Adrenal gland (tissue), 12 donors: Measurements from ENCODE around the gene GRIK5. TPM values are rescaled to one million over a fixed set of nuclear protein-coding genes. Genes with fewer than 3 reads are reported as not detected.

Experiments
- DNase-seq, 7 donors: peaks; one replicate each; pipeline ENCODE4 v3.0.0-alpha.2; 2019 to 2020
- H3K27ac ChIP-seq, 5 donors: fragments of 200-600 bp; sonication (generic) in 4 of 5; 1 replicate in 3 of 5; 2 replicates in 2 of 5; pipeline versions ENCODE4 v1.5.1 to v1.8.0; 2016 to 2020; ENCODE audit warnings: mild to moderate bottlenecking in 1 of 5
- H3K27me3 ChIP-seq: fragments of 200-600 bp; 2 replicates; pipeline ENCODE4 v1.8.0; 2021
- H3K36me3 ChIP-seq, 2 donors: fragments of 200-600 bp; replicated peaks in 1 of 2; 1 replicate in 1 of 2; 2 replicates in 1 of 2; pipeline versions ENCODE4 v1.5.1 to v1.8.0; 2018 to 2022
- H3K4me1 ChIP-seq, 2 donors: fragments of 200-600 bp; replicated peaks in 1 of 2; 1 replicate in 1 of 2; 2 replicates in 1 of 2; pipeline versions ENCODE4 v1.5.1 to v1.8.0; 2018 to 2021
- H3K4me3 ChIP-seq, 4 donors: fragments of 200-600 bp; sonication (generic) in 3 of 4; one replicate each; pipeline ENCODE4 v1.5.1; 2016 to 2018
- H3K9me3 ChIP-seq, 3 donors: fragments of 200-600 bp; sonication (generic) in 1 of 3; replicated peaks in 1 of 3; 1 replicate in 2 of 3; 2 replicates in 1 of 3; pipeline versions ENCODE4 v1.5.1 to v1.8.0; 2016 to 2021
- CTCF ChIP-seq, 6 experiments: fragments of 450-650 bp in 4 of 6; fragments of 200-600 bp in 2 of 6; sonication (generic) in 1 of 6; IDR thresholded peaks; 1 replicate in 5 of 6; 2 replicates in 1 of 6; pipeline versions ENCODE4 v1.5.1 to v1.8.0; 2016 to 2021; ENCODE audit warnings: antibody characterized with exemption in 6 of 6, mild to moderate bottlenecking in 2 of 6, moderate library complexity in 1 of 6
- POLR2A ChIP-seq, 2 donors: fragments of 450-650 bp; IDR thresholded peaks; one replicate each; pipeline ENCODE4 v1.6.1; 2017; ENCODE audit warnings: antibody characterized with exemption in 2 of 2, mild to moderate bottlenecking in 2 of 2, moderate library complexity in 1 of 2
- WGBS, 4 donors: extraction: QIAGEN DNeasy Blood & Tissue Kit in 2 of 4; methylation state at CpG; one replicate each; pipeline versions ENCODE4 v1.1.5 to v1.1.7; 2013 to 2017; 5-methylcytosine and 5-hydroxymethylcytosine counted together
- intact Hi-C, 2 donors: fragments of 100-400 bp; cut with DNase I; formaldehyde crosslinking; loops; one replicate each; pipeline versions ENCODE4 v1.14.1 to v1.15.0; 2022 to 2023
- polyA plus RNA-seq, 3 donors: library from polyadenylated mRNA; stranded (reverse); fragments of 200-250 nt in 2 of 3; fragments of 350-450 nt in 1 of 3; fragmentation: Illumina TruSeq in 1 of 3; extraction: RNeasy Lipid Tissue Mini Kit (QIAGEN cat#74804) in 1 of 3; gene quantifications; one replicate each; pipeline ENCODE4 v1.2.3, GENCODE V29; 2013 to 2014
- total RNA-seq, 9 donors: library from RNA; depleted of rRNA in 4 of 9; stranded (reverse); fragments of >200 nt in 4 of 9; fragments of 120-200 nt in 1 of 9; fragmentation: NEBNext Ultra II Directional in 1 of 9; extraction: Animal tissue kit (Norgen Biotek cat#: 25700) in 1 of 9; gene quantifications; one replicate each; pipeline versions ENCODE4 v1.1.0 to v1.2.4, GENCODE V29; 2013 to 2023
- donor health status: healthy with polysubstance abuse.
- donor health status: Bipolar disorder and iron deficiency.
- donor health status: DM: yes; HTN: yes; CAD: no.
- donor health status: DM: no; HTN: no; CAD: no.
- donor health status: DM: no; HTN: no; CAD: no.
- donor health status: DM: yes; HTN: yes; CAD: no.

Gene GRIK5
- total and polyA plus RNA-seq, 12 donors: 0.24 to 11.9 (median 2.3) TPM; not detected in 1

- 80 to 84% (median 81%) methylated on average over 13 of the region's 13 CpGs for WGBS, 4 donors
- H3K36me3 ChIP-seq: no peaks in the 10 kb centered on the region
- no peak overlapping the region for H3K27ac ChIP-seq
- no peaks in the 10 kb centered on the region for H3K27me3 ChIP-seq
- H3K4me3 ChIP-seq: no peak overlapping the region
- no peaks in the 10 kb centered on the region for H3K4me1 ChIP-seq
- intact Hi-C loops: no loop called here
- H3K9me3 ChIP-seq: no peaks in the 10 kb centered on the region
- no peak for TF ChIP-seq CTCF (IDR thresholded peaks at IDR 0.05)
- no peak for TF ChIP-seq POLR2A (IDR thresholded peaks at IDR 0.05)
- no peak for DNase-seq
Observed at GRCh38 chr19:42089191-42089750, 19.3 kb upstream of the GRIK5 start.

DNA sequence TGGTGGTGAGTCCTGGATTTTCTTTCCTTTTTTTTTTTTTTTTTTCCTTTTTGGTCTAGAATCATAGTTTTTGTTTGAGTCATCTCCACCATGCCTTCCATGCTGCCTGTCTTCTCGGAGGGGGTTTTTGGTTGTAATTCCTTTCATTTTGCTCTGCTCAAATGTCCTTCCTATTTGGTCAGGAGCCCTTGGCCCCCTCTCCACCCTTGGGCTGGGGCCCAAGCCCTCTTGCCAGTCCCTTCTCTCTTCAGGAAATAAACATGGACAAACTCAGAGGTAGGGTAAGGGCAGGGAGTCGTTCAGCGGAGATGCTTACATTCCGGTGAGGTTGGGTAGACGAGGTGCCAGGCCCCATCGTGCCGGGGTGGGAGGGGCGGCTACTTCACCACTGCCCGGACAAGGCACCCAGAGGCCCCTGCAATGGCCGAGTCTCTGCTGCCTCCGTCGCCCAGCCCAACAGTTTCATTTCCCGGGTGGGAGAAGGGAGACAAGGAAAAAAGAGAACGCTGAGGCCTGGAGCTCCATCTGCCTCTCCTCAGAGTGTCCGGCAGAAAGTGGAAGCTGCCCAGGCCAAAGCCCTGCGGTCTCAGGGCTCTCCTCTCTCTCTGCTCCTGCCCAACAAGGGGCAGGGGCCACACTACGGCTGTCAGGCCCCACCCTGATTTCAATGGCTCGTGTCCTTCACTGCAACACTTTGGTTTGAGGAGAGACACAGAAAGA, 18.6 kb upstream of the GRIK5 start:
- Histone ChIP-seq H3K27me3 (no peaks in the 10 kb centered on the region), H3K27ac (no peak overlapping the region), H3K36me3 (no peaks in the 10 kb centered on the region), H3K9me3 (no peaks in the 10 kb centered on the region), H3K4me3 (no peak overlapping the region), H3K4me1 (no peaks in the 10 kb centered on the region)
- DNase-seq: no peak
- 63 to 75% (median 73%) methylated on average over 13 to 18 of the region's 18 CpGs for WGBS, 4 donors
- TF ChIP-seq POLR2A (IDR thresholded peaks at IDR 0.05) (no peak), CTCF (IDR thresholded peaks at IDR 0.05) (no peak)
- intact Hi-C loops: no loop called here

- DNase-seq: no peak
- Histone ChIP-seq H3K27ac (no peak overlapping the region), H3K9me3 (no peaks in the 10 kb centered on the region), H3K27me3 (no peaks in the 10 kb centered on the region), H3K4me1 (peaks cover 0 to under 1% of the 10 kb centered on the region in 2 donors), H3K4me3 (no peak overlapping the region), H3K36me3 (no peaks in the 10 kb centered on the region)
- 82 to 87% (median 85%) methylated on average over 11 of the region's 11 CpGs for WGBS, 4 donors
- TF ChIP-seq POLR2A (IDR thresholded peaks at IDR 0.05): no peak
- TF ChIP-seq CTCF (IDR thresholded peaks at IDR 0.05): no peak
- intact Hi-C loops: no loop called here
Observed at GRCh38 chr19:42086770-42087550, 17.0 kb upstream of the GRIK5 start.

DNA sequence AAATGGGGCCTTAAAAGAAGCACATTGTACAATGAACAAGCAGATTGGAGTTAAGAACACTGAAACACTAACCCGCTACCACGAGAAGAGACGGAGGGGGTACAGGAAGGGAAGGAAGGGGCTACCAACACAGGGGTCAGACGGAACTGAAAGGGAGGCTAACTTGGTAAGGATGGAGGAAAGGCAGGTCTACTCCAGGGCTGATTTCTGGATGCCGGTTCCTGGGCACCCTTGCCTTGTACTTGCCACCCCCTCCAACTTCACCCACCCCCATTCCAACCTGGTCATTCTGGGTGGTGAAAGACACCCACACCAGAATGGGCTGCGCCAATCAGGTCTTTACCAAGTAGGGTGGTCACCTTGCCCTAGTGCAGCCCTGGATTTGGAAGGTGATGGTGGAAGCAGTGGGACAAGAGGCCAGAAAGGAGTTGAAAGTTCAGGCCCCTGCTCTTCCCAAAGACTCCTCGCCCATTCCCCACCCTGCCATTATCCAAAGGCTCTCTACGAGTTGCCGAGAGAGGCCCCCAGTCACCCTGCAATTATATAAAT, 16.3 kb upstream of the GRIK5 start:
- 80 to 92% (median 85%) methylated on average over 9 of the region's 9 CpGs for WGBS, 4 donors
- no peaks in the 10 kb centered on the region for H3K27me3 ChIP-seq
- H3K36me3 ChIP-seq: peaks cover 0 to under 1% of the 10 kb centered on the region in 2 donors
- no peak overlapping the region for H3K4me3 ChIP-seq
- H3K4me1 ChIP-seq: peaks cover 0 to 6% of the 10 kb centered on the region in 2 donors
- no peak overlapping the region for H3K27ac ChIP-seq
- DNase-seq: no peak
- no peaks in the 10 kb centered on the region for H3K9me3 ChIP-seq
- intact Hi-C loops: no loop called here
- TF ChIP-seq POLR2A (IDR thresholded peaks at IDR 0.05) (no peak), CTCF (IDR thresholded peaks at IDR 0.05) (no peak)
